Glutamatergic neuron (in vitro differentiated cells): Measurements from ENCODE around the gene KIF1A. TPM values are rescaled to one million over a fixed set of nuclear protein-coding genes. Genes with fewer than 3 reads are reported as not detected.

Experiments
- DNase-seq: peaks from one replicate; pipeline ENCODE4 v3.0.0; 2022
- H3K27ac Mint-ChIP-seq: one replicate; pipeline ENCODE4 v1.8.0; 2020; ENCODE audit warnings: mild to moderate bottlenecking, mixed read lengths, inconsistent platforms; ENCODE audit not compliant: unreplicated experiment
- H3K27me3 Mint-ChIP-seq: one replicate; pipeline ENCODE4 v1.8.0; 2020; ENCODE audit warnings: mild to moderate bottlenecking, moderate library complexity, mixed read lengths, inconsistent platforms; ENCODE audit not compliant: unreplicated experiment
- H3K36me3 Mint-ChIP-seq: one replicate; pipeline ENCODE4 v1.8.0; 2020; ENCODE audit warnings: mild to moderate bottlenecking, mixed read lengths, inconsistent platforms; ENCODE audit not compliant: unreplicated experiment
- H3K4me1 Mint-ChIP-seq: one replicate; pipeline ENCODE4 v1.8.0; 2020; ENCODE audit warnings: mild to moderate bottlenecking, low read depth, mixed read lengths, inconsistent platforms; ENCODE audit not compliant: unreplicated experiment
- H3K4me3 Mint-ChIP-seq: one replicate; pipeline ENCODE4 v1.8.0; 2020; ENCODE audit warnings: mild to moderate bottlenecking, mixed read lengths, inconsistent platforms; ENCODE audit not compliant: unreplicated experiment
- H3K9me3 Mint-ChIP-seq: one replicate; pipeline ENCODE4 v1.8.0; 2020; ENCODE audit warnings: mild to moderate bottlenecking, moderate library complexity, mixed read lengths, inconsistent platforms; ENCODE audit not compliant: unreplicated experiment
- CTCF ChIP-seq: fragments of 200-600 bp; sonication (generic); IDR thresholded peaks from one replicate; pipeline ENCODE4 v1.5.0; 2021; ENCODE audit not compliant: partially characterized antibody, unreplicated experiment
- total RNA-seq: library from RNA; stranded (reverse); fragmentation: NEBNext Ultra II Directional; extraction: Animal tissue kit (Norgen Biotek cat#: 25700); gene quantifications from one replicate; pipeline ENCODE4 v1.2.1, GENCODE V29; 2021; ENCODE audit not compliant: unreplicated experiment

Gene KIF1A
- total RNA-seq, 1 donor from 2014 or later, result 439 TPM

- Mint-ChIP-seq H3K9me3 (peaks cover 21% of the 10 kb centered on the region), H3K4me1 (no peaks in the 10 kb centered on the region), H3K27me3 (peaks cover 22% of the 10 kb centered on the region), H3K36me3 (peaks cover 9% of the 10 kb centered on the region), H3K27ac (no peak overlapping the region), H3K4me3 (no peak overlapping the region)
- no peak for DNase-seq
- TF ChIP-seq CTCF, result no peak
These were observed 77.4 kb downstream of the KIF1A start for GRCh38 chr2:240742602-240743095.

- no peak for TF ChIP-seq CTCF
- peaks cover 17% of the 10 kb centered on the region for H3K27me3 Mint-ChIP-seq
- DNase-seq, result no peak
- H3K9me3 Mint-ChIP-seq, result peaks cover 20% of the 10 kb centered on the region
- H3K27ac Mint-ChIP-seq, result no peak overlapping the region
- H3K4me3 Mint-ChIP-seq, result no peak overlapping the region
- peaks cover 9% of the 10 kb centered on the region for H3K36me3 Mint-ChIP-seq
- H3K4me1 Mint-ChIP-seq, result no peaks in the 10 kb centered on the region
These were observed 78.9 kb downstream of the KIF1A start for GRCh38 chr2:240741091-240741490.

- Mint-ChIP-seq H3K4me3 (no peak overlapping the region), H3K9me3 (peaks cover 14% of the 10 kb centered on the region), H3K27me3 (peaks cover 17% of the 10 kb centered on the region), H3K4me1 (no peaks in the 10 kb centered on the region), H3K36me3 (peaks cover 9% of the 10 kb centered on the region), H3K27ac (no peak overlapping the region)
- DNase-seq, result no peak
- no peak for TF ChIP-seq CTCF
These were observed 80.2 kb downstream of the KIF1A start for GRCh38 chr2:240739797-240740196.

GRCh38 chr2:240737958-240738357, 82.1 kb downstream of the KIF1A start:
- no peak overlapping the region for H3K27ac Mint-ChIP-seq
- no peak overlapping the region for H3K4me3 Mint-ChIP-seq
- no peak for TF ChIP-seq CTCF
- no peak for DNase-seq
- no peaks in the 10 kb centered on the region for H3K4me1 Mint-ChIP-seq
- peaks cover 19% of the 10 kb centered on the region for H3K9me3 Mint-ChIP-seq
- H3K27me3 Mint-ChIP-seq, result peaks cover 13% of the 10 kb centered on the region
- H3K36me3 Mint-ChIP-seq, result peaks cover 9% of the 10 kb centered on the region

- H3K36me3 Mint-ChIP-seq, result peaks cover 9% of the 10 kb centered on the region
- no peak overlapping the region for H3K4me3 Mint-ChIP-seq
These were observed 82.5 kb downstream of the KIF1A start for GRCh38 chr2:240737512-240737911.

More at GRCh38 chr2:240737512-240737911, 82.5 kb downstream of the KIF1A start:
- H3K27me3 Mint-ChIP-seq, result peaks cover 14% of the 10 kb centered on the region
- DNase-seq, result no peak
- H3K9me3 Mint-ChIP-seq, result peaks cover 19% of the 10 kb centered on the region
- no peaks in the 10 kb centered on the region for H3K4me1 Mint-ChIP-seq
- TF ChIP-seq CTCF, result no peak
- H3K27ac Mint-ChIP-seq, result no peak overlapping the region
